Duodenal mucosa (tissue), 2 donors: ENCODE data around the gene ARF6.
"Not testable (repeated sequence)": the region's sequence is repeated elsewhere in the genome, so short reads cannot be mapped to it uniquely, and the experiment has no call there.

Source experiments
- H3K27ac ChIP-seq: one replicate; pipeline ENCODE4 v1.7.0; 2013; ENCODE audit warnings: low read depth, low read length
- H3K27me3 ChIP-seq, 2 donors: one replicate each; pipeline ENCODE4 v1.7.0; 2013; ENCODE audit warnings: low read length in 2 of 2, control low read depth in 1 of 2; ENCODE audit not compliant: insufficient read depth in 2 of 2, control insufficient read depth in 1 of 2
- H3K36me3 ChIP-seq, 2 donors: one replicate each; pipeline ENCODE4 v1.7.0; 2013; ENCODE audit warnings: low read length in 2 of 2, control low read depth in 1 of 2; ENCODE audit not compliant: insufficient read depth in 2 of 2, control insufficient read depth in 1 of 2
- H3K4me1 ChIP-seq, 2 donors: one replicate each; pipeline ENCODE4 v1.7.0; 2013; ENCODE audit warnings: low read length in 2 of 2, control low read depth in 1 of 2; ENCODE audit not compliant: insufficient read depth in 2 of 2, control insufficient read depth in 1 of 2
- H3K4me3 ChIP-seq, 2 donors: one replicate each; pipeline ENCODE4 v1.7.0; 2013; ENCODE audit warnings: low read length in 2 of 2, low read depth in 1 of 2
- H3K9ac ChIP-seq, 2 donors: one replicate each; pipeline ENCODE4 v1.7.0; 2013; ENCODE audit warnings: low read length in 2 of 2, low read depth in 1 of 2
- H3K9me3 ChIP-seq, 2 donors: one replicate each; pipeline ENCODE4 v1.7.0; 2013; ENCODE audit warnings: low read length in 2 of 2, control low read depth in 1 of 2; ENCODE audit not compliant: control insufficient read depth in 1 of 2

ARF6 gene

DNA sequence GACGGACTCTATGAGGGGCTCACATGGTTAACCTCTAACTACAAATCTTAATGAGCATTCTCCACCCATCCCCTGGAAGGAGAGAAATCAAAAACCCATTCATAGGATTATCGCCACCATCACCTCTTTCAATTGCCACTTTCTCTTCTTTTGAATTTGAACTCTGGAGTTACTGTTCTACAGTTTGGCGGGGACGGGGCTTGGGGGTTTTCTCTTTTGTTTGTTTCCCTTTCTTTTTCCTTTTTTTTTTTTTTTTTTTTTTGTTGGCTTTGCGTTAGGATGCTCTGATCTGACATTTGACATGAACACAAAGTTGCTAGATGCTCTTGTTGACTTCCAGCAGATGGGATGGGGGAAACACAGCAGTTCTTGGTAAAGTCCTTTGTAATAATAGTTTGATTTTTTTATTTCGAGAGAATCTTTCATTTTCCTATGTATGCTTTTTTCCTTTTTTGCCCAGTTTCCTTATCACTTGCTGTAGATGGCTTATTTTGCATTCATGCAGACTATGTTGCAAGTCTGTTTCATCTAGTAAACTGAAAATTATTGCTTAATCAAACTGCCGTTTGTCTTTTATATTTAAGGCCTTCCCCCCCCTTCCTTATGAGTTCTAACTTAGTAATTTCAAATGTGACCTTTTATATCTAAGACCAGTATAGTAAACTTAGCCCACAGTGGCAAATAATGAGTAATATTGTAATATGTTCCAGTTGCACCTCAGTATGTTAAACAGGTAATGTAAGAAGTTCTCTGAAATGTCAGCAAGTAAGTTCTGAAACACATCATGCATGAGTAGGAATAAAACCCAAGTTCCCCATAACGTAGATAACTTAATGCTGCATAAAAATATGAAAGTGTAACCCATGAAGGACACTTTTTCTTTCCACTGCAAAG lies 1.6 kb downstream of the ARF6 start:
- Histone ChIP-seq H3K4me1 (peaks cover 21 to 28% of the 10 kb centered on the region in 2 donors), H3K9ac (peak overlapping the region; percentile 91 to 99), H3K4me3 (peak overlapping the region; percentile 66 to 97), H3K36me3 (peaks cover 8 to 11% of the 10 kb centered on the region in 2 donors), H3K27ac (peak overlapping the region; percentile 100)
- not testable (repeated sequence) for H3K27me3 ChIP-seq, H3K9me3 ChIP-seq

DNA sequence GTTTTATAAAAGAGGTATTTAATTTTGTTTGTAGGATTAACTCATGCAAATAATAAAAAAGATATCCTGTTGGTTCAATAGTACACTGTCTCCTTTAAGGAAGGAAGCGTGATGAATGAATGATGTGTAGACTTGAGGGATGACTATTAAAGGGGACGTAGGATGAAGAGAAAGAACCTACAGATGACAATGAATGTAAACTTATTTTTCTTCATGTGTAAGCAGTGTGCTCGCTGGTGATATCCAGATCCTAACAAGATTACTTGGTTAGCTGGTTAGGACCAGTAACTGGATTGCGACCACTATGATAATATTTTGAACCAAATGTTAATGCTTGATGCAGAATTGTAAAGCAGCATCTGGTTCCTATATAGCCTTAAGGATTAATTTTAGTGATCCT lies 2.6 kb downstream of the ARF6 start:
- H3K4me1 ChIP-seq = peaks cover 21 to 28% of the 10 kb centered on the region in 2 donors

DNA sequence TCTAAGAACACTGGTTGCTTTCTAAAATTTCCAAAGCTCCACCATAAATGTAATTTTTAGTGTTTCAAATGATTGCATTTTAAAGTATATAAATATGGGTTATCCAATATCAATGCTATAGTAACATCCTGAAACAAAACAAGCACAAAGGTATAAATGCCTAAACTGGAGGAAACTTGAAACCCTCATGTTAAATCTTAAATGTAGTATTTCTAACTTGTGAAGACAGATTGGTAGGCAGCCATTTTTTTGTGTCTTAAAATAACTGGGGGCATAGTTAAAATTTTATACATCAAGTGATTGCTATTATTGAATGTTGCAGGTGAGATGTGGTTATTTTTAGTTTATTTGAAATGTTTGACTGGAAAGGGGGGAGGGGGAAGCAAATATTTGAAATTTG lies 3.4 kb downstream of the ARF6 start:
- Histone ChIP-seq H3K4me1 (peaks cover 21 to 28% of the 10 kb centered on the region in 2 donors), H3K4me3 (peak overlapping the region; percentile 66 to 97), H3K9ac (peak overlapping the region; percentile 28 to 91), H3K36me3 (peaks cover 8 to 11% of the 10 kb centered on the region in 2 donors)
- not testable (repeated sequence) for H3K27me3 ChIP-seq, H3K27ac ChIP-seq, H3K9me3 ChIP-seq

More for the DNA sequence above, 2.6 kb downstream of the ARF6 start:
- no peak overlapping the region for H3K27ac ChIP-seq
- H3K9me3 ChIP-seq = no peaks in the 10 kb centered on the region
- no peaks in the 10 kb centered on the region for H3K27me3 ChIP-seq
- H3K36me3 ChIP-seq = peaks cover 8 to 11% of the 10 kb centered on the region in 2 donors
- H3K4me3 ChIP-seq = peak overlapping the region; percentile 66 to 97
- peak overlapping the region; percentile 58 to 91 for H3K9ac ChIP-seq

DNA sequence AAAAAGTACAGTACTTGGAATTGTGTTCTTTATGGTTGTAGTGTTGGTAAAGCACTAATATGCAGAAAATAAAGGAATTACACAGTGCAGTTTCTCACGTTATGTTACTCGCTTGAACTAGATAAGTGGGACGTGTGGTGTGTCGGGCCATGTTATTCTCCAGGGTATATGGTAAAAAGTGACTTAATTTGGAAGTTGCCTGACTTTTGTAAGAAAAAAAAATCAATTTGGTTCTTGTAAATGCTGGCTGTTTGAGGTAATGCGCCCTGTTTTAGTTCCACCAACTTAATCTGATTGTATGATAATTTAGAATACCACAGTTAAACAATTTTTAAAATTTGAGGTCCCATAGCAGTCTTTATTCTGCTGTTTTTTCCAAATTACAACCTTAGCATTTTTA lies 4.1 kb downstream of the ARF6 start:
- Histone ChIP-seq H3K9ac (peak overlapping the region; percentile 28 to 60), H3K4me3 (peak overlapping the region; percentile 51 to 53), H3K27ac (no peak overlapping the region), H3K36me3 (peaks cover 8 to 11% of the 10 kb centered on the region in 2 donors), H3K27me3 (no peaks in the 10 kb centered on the region), H3K4me1 (peaks cover 21 to 24% of the 10 kb centered on the region in 2 donors), H3K9me3 (no peaks in the 10 kb centered on the region)

DNA sequence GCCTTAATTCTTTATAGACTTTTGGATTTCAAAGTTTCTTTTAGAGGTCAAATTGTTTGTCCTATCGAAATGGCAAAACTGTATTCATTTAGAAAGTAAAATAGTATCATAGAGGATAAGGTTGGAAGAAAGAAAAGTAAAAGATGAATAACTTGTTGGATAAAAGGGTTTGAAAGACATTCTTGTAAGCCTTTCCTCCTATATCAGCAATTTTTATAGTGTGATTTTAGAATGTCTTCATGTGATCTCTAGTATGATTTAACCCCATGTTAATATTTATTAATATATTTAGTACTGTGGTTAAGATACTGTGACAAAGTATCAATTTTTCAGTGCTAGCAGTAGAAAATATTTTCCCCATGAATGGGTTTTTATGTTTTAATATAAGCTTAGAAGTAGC lies 4.5 kb downstream of the ARF6 start:
- Histone ChIP-seq H3K4me1 (peaks cover 21% of the 10 kb centered on the region in 2 donors), H3K27ac (no peak overlapping the region), H3K9ac (peak overlapping the region in 1 of 2 donors; percentile 60), H3K4me3 (peak overlapping the region; percentile 51 to 53), H3K36me3 (peaks cover 8 to 11% of the 10 kb centered on the region in 2 donors), H3K9me3 (no peaks in the 10 kb centered on the region), H3K27me3 (no peaks in the 10 kb centered on the region)

DNA sequence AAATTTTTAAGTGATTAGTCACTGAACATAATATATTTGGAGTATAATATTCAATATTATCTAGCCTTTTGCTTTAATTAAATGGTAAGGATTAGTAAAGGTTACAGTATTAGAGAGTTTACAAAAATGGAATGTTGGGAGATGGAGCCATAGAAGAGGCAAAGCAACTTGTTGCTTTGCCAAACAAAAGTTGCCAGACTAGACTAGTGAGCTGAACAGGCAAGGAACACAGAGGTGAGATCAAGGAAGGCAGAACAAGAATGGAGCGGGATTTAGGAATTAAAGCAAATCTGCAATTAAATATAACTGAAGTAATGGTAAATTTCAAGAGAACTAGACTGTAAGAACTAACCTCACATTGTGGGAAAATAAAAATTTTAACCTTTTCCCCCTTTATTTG lies 5.1 kb downstream of the ARF6 start:
- Histone ChIP-seq H3K9me3 (no peaks in the 10 kb centered on the region), H3K27me3 (no peaks in the 10 kb centered on the region), H3K27ac (peak overlapping the region; percentile 25), H3K4me3 (peak overlapping the region; percentile 21 to 45), H3K36me3 (peaks cover 8 to 11% of the 10 kb centered on the region in 2 donors), H3K4me1 (peaks cover 21% of the 10 kb centered on the region in 2 donors), H3K9ac (peak overlapping the region; percentile 40 to 43)

DNA sequence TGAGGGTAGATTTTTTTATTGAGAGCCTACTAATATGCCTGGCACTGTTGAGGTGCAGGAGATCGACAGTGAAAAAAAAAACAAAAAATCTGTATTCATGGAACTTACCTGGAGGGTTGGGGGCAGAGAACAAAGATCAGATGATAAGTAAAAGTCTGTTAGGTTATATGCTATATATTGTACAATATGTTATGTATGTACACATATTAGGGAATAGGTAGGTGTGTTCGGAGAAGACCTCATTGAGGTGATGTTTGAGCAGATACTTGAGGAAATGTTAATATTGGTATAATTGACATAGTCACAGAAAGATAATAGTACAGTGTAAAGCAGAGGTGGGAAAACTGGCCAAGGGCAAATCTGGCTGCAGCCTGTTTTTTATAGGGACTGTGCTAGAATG lies 5.6 kb downstream of the ARF6 start:
- Histone ChIP-seq H3K27ac (no peak overlapping the region), H3K9ac (peak overlapping the region in 1 of 2 donors; percentile 43), H3K9me3 (no peaks in the 10 kb centered on the region), H3K4me1 (peaks cover 21% of the 10 kb centered on the region in 2 donors), H3K4me3 (peak overlapping the region in 1 of 2 donors; percentile 45), H3K36me3 (peaks cover 8 to 11% of the 10 kb centered on the region in 2 donors), H3K27me3 (no peaks in the 10 kb centered on the region)

DNA sequence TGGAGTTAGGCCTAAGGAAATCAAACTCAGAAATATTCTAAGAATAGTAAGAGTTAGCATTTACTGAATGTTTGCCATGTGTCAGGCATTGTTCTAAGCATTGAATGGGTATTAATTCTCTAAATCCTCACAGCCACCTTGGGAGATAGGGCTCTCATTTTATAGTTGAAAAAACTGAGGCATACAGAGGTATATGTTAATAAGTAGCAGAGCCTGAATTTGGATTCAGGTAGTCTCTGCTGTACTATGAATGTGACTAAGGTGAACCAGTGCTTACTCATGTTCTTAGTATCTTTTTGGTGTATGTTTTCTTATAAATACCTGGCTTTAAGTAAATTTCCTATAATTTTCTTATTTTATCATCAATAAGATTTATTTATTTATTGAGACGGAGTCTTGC lies 8.1 kb downstream of the ARF6 start:
- Histone ChIP-seq H3K9me3 (no peaks in the 10 kb centered on the region), H3K27ac (no peak overlapping the region), H3K9ac (no peak overlapping the region), H3K27me3 (no peaks in the 10 kb centered on the region), H3K4me1 (peaks cover 17 to 21% of the 10 kb centered on the region in 2 donors), H3K36me3 (peaks cover 0 to 5% of the 10 kb centered on the region in 2 donors), H3K4me3 (no peak overlapping the region)

DNA sequence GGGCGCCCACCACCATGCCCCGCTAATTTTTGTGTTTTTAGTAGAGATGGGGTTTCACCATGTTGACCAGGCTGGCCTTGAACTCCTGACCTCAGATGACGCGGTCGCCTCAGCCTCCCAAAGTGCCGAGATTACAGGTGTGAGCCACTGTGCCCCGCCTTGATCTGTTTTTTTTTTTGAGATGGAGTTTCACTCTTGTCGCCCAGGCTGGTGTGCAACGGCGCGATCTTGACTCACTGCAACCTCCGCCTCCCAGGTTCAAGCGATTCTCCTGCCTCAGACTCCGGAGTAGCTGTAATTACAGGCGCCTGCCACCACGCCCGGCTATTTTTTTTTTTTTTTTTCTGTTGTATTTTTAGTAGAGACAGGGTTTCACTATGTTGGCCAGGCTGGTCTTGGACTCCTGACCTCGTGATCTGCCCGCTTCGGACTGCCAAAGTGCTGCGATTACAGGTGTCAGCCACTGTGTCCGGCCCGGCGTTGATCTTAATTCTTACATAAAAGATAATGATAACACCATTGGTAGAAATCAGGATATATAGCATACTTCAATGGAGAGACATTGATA lies 9.9 kb downstream of the ARF6 start:
- H3K4me3 ChIP-seq, H3K27ac ChIP-seq, H3K9me3 ChIP-seq, H3K9ac ChIP-seq, H3K27me3 ChIP-seq, H3K36me3 ChIP-seq: not testable (repeated sequence)
- H3K4me1 ChIP-seq = peaks cover 11 to 13% of the 10 kb centered on the region in 2 donors

DNA sequence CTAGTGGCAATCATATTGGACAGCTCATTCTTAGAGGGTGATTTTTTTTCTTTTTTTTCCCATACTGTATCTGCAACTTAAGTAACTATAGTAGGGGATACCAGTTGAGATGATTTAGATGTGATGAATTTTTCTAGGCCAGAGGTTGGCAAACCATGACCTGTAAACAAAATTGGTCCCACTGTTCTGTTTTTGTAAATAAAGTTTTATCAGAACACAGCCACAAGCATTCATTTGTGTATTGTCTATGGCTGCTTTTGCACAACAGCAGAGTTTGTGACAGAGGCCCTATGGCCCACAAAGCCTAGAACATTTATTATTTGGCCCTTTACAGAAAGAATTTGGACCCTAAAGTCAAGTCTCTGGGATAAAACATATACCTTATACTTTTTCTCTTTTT lies 11.4 kb downstream of the ARF6 start:
- Histone ChIP-seq H3K9me3 (no peaks in the 10 kb centered on the region), H3K4me3 (no peak overlapping the region), H3K36me3 (no peaks in the 10 kb centered on the region), H3K9ac (no peak overlapping the region), H3K27ac (no peak overlapping the region), H3K4me1 (peaks cover 0 to 5% of the 10 kb centered on the region in 2 donors), H3K27me3 (no peaks in the 10 kb centered on the region)
